WTC11 (cell line): Measurements from ENCODE around the gene WDR33.

Experiments used
- ELF4 ChIP-seq: sonication (generic); formaldehyde crosslinking; IDR thresholded peaks from 2 replicates; pipeline ENCODE4 v1.8.1; 2022; ENCODE audit warnings: low read depth, mild to moderate bottlenecking, moderate library complexity, missing genetic modification reagents
- PREB ChIP-seq: sonication (generic); formaldehyde crosslinking; IDR thresholded peaks from 2 replicates; pipeline ENCODE4 v1.8.1; 2022; ENCODE audit warnings: mild to moderate bottlenecking, missing genetic modification reagents, moderate library complexity, borderline replicate concordance
- ZNF232 ChIP-seq: sonication (generic); formaldehyde crosslinking; IDR thresholded peaks from 2 replicates; pipeline ENCODE4 v1.8.0; 2022; ENCODE audit warnings: mild to moderate bottlenecking, missing genetic modification reagents
- TF ChIP-seq, protein P1 (sequence below): sonication (generic); formaldehyde crosslinking; conservative IDR thresholded peaks from 2 replicates; pipeline ENCODE4 v1.8.1; 2023; ENCODE audit warnings: mild to moderate bottlenecking, low read depth, missing genetic modification reagents, moderate library complexity
- TF ChIP-seq, protein P2 (sequence below): sonication (generic); formaldehyde crosslinking; IDR thresholded peaks from 2 replicates; pipeline ENCODE4 v1.8.1; 2023; ENCODE audit warnings: mild to moderate bottlenecking, missing genetic modification reagents, moderate library complexity
- TF ChIP-seq, protein P3 (sequence below): fragments of 200-600 bp; IDR thresholded peaks from 2 replicates; pipeline ENCODE4 v1.8.0; 2022; ENCODE audit warnings: antibody characterized with exemption
- TF ChIP-seq, protein P4 (sequence below): sonication (generic); formaldehyde crosslinking; IDR thresholded peaks from 2 replicates; pipeline ENCODE4 v1.8.1; 2022; ENCODE audit warnings: low read depth, missing genetic modification reagents, borderline replicate concordance

DNA sequence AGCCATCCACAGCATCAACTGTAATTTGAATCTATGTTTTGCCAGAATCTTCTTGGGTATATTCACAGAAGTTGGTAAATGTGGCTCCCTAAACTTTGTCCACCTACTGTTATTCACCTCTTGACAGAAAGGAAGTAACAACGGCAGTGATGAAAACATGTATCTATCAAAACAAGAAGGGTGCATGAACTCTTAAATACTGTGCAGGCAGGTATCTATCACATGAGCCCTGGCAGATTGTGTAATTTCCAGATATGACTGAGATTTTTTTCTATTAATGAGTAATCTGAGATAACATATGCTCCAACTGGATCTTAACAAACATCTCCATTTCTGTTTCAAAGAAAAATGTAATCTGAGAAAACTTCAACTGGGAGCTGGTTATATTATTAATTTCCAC is 73.1 kb downstream of the WDR33 start:
- no peak for TF ChIP-seq ELF4
- TF ChIP-seq, protein P1, sequence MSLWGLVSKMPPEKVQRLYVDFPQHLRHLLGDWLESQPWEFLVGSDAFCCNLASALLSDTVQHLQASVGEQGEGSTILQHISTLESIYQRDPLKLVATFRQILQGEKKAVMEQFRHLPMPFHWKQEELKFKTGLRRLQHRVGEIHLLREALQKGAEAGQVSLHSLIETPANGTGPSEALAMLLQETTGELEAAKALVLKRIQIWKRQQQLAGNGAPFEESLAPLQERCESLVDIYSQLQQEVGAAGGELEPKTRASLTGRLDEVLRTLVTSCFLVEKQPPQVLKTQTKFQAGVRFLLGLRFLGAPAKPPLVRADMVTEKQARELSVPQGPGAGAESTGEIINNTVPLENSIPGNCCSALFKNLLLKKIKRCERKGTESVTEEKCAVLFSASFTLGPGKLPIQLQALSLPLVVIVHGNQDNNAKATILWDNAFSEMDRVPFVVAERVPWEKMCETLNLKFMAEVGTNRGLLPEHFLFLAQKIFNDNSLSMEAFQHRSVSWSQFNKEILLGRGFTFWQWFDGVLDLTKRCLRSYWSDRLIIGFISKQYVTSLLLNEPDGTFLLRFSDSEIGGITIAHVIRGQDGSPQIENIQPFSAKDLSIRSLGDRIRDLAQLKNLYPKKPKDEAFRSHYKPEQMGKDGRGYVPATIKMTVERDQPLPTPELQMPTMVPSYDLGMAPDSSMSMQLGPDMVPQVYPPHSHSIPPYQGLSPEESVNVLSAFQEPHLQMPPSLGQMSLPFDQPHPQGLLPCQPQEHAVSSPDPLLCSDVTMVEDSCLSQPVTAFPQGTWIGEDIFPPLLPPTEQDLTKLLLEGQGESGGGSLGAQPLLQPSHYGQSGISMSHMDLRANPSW (CRISPR knock-in tag): no peak
- no peak for TF ChIP-seq PREB (CRISPR knock-in tag)
- TF ChIP-seq, protein P2, sequence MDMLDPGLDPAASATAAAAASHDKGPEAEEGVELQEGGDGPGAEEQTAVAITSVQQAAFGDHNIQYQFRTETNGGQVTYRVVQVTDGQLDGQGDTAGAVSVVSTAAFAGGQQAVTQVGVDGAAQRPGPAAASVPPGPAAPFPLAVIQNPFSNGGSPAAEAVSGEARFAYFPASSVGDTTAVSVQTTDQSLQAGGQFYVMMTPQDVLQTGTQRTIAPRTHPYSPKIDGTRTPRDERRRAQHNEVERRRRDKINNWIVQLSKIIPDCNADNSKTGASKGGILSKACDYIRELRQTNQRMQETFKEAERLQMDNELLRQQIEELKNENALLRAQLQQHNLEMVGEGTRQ (CRISPR knock-in tag): no peak
- TF ChIP-seq, protein P3, sequence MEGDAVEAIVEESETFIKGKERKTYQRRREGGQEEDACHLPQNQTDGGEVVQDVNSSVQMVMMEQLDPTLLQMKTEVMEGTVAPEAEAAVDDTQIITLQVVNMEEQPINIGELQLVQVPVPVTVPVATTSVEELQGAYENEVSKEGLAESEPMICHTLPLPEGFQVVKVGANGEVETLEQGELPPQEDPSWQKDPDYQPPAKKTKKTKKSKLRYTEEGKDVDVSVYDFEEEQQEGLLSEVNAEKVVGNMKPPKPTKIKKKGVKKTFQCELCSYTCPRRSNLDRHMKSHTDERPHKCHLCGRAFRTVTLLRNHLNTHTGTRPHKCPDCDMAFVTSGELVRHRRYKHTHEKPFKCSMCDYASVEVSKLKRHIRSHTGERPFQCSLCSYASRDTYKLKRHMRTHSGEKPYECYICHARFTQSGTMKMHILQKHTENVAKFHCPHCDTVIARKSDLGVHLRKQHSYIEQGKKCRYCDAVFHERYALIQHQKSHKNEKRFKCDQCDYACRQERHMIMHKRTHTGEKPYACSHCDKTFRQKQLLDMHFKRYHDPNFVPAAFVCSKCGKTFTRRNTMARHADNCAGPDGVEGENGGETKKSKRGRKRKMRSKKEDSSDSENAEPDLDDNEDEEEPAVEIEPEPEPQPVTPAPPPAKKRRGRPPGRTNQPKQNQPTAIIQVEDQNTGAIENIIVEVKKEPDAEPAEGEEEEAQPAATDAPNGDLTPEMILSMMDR: no peak
- no peak for TF ChIP-seq ZNF232 (CRISPR knock-in tag)
- TF ChIP-seq, protein P4, sequence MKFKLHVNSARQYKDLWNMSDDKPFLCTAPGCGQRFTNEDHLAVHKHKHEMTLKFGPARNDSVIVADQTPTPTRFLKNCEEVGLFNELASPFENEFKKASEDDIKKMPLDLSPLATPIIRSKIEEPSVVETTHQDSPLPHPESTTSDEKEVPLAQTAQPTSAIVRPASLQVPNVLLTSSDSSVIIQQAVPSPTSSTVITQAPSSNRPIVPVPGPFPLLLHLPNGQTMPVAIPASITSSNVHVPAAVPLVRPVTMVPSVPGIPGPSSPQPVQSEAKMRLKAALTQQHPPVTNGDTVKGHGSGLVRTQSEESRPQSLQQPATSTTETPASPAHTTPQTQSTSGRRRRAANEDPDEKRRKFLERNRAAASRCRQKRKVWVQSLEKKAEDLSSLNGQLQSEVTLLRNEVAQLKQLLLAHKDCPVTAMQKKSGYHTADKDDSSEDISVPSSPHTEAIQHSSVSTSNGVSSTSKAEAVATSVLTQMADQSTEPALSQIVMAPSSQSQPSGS (CRISPR knock-in tag): no peak
